H1 (cell line): Measurements from ENCODE around the gene ASS1. TPM values are rescaled to one million over a fixed set of nuclear protein-coding genes. Genes with fewer than 3 reads are reported as not detected.

Experiments used
- CTCF ChIA-PET: fragments of 300-600 bp; sonication (Branson Sonifier 250); formaldehyde crosslinking; loops from one replicate; lab custom pipeline; 2021; ENCODE audit not compliant: partially characterized antibody; lab: Charles Lee
- POLR2A ChIA-PET: fragments of 300-600 bp; sonication (Branson Sonifier 250); formaldehyde crosslinking; loops from one replicate; lab custom pipeline; 2021; ENCODE audit warnings: inconsistent platforms; ENCODE audit not compliant: partially characterized antibody; lab: Charles Lee
- DNase-seq, 2 experiments: peaks; one replicate each; pipeline versions ENCODE4 v3.0.0 to v3.0.0-alpha.2; 2010 to 2022; ENCODE audit warnings: low spot score in 2 of 2, low read depth in 1 of 2, mixed read lengths in 1 of 2
- FAIRE-seq: peaks from 2 replicates; lab custom pipeline; 2011; peaks lifted over from hg19 to GRCh38; lab: Jason Lieb, UNC
- H2AFZ ChIP-seq: 2 replicates; pipeline ENCODE4 v1.8.1; 2012; ENCODE audit warnings: low read length, inconsistent platforms
- H2AK5ac ChIP-seq: 2 replicates; pipeline ENCODE4 v1.6.1; 2013; ENCODE audit warnings: low read depth, low read length
- H2BK120ac ChIP-seq: replicated peaks from 2 replicates; pipeline ENCODE3; 2013; ENCODE audit warnings: low read depth, low read length, inconsistent platforms
- H2BK12ac ChIP-seq: 2 replicates; pipeline ENCODE4 v1.6.1; 2013; ENCODE audit warnings: low read depth, low read length
- H2BK15ac ChIP-seq: 2 replicates; pipeline ENCODE4 v1.6.1; 2013; ENCODE audit warnings: low read length
- H2BK20ac ChIP-seq: 2 replicates; pipeline ENCODE4 v1.6.1; 2013; ENCODE audit warnings: low read length
- H2BK5ac ChIP-seq: 2 replicates; pipeline ENCODE4 v1.6.1; 2013; ENCODE audit warnings: low read depth, low read length
- H3K14ac ChIP-seq: 2 replicates; pipeline ENCODE4 v1.6.1; 2013; ENCODE audit warnings: inconsistent platforms; ENCODE audit not compliant: insufficient read length
- H3K18ac ChIP-seq: 2 replicates; pipeline ENCODE4 v1.6.1; 2013; ENCODE audit warnings: low read length; ENCODE audit errors: extremely low read depth
- H3K23ac ChIP-seq: 2 replicates; pipeline ENCODE4 v1.6.1; 2013; ENCODE audit warnings: inconsistent platforms; ENCODE audit not compliant: insufficient read length
- H3K23me2 ChIP-seq: 2 replicates; pipeline ENCODE4 v1.6.1; 2013; ENCODE audit warnings: low read depth, low read length
- H3K27ac ChIP-seq: 2 replicates; pipeline ENCODE4 v1.6.1; 2011; ENCODE audit warnings: low read depth, low read length, inconsistent platforms
- H3K27me3 ChIP-seq, 4 experiments: replicated peaks in 1 of 4; 1 replicate in 1 of 4; 2 replicates in 3 of 4; pipeline versions ENCODE4 v1.6.1 to v1.8.1; 2011 to 2013; ENCODE audit warnings: low read length in 3 of 4, mild to moderate bottlenecking in 3 of 4, inconsistent platforms in 2 of 4, mixed read lengths in 2 of 4, moderate library complexity in 1 of 4; ENCODE audit not compliant: control insufficient read depth in 3 of 4, insufficient read depth in 3 of 4; ENCODE audit errors: extremely low read depth in 1 of 4
- H3K36me3 ChIP-seq, 4 experiments: 2 replicates each; pipeline versions ENCODE4 v1.6.1 to v1.8.1; 2011 to 2013; ENCODE audit warnings: mild to moderate bottlenecking in 4 of 4, low read length in 3 of 4, moderate library complexity in 2 of 4, control low read depth in 1 of 4, inconsistent platforms in 1 of 4; ENCODE audit not compliant: insufficient read depth in 4 of 4, control insufficient read depth in 2 of 4
- H3K4ac ChIP-seq: replicated peaks from 2 replicates; pipeline ENCODE3; 2013; ENCODE audit warnings: low read length, low read depth, mixed read lengths, inconsistent platforms; ENCODE audit not compliant: insufficient read length
- H3K4me1 ChIP-seq, 4 experiments: replicated peaks in 1 of 4; 1 replicate in 1 of 4; 2 replicates in 3 of 4; pipeline versions ENCODE4 v1.6.1 to v1.8.1; 2011 to 2013; ENCODE audit warnings: low read length in 3 of 4, inconsistent platforms in 2 of 4, mixed read lengths in 1 of 4; ENCODE audit not compliant: insufficient read depth in 4 of 4, control insufficient read depth in 3 of 4
- H3K4me2 ChIP-seq, 2 experiments: 2 replicates each; pipeline versions ENCODE4 v1.6.1 to v1.8.1; 2011 to 2013; ENCODE audit warnings: low read depth in 2 of 2, low read length in 2 of 2, control low read depth in 1 of 2, inconsistent platforms in 1 of 2, mild to moderate bottlenecking in 1 of 2; ENCODE audit not compliant: insufficient read depth in 1 of 2
- H3K4me3 ChIP-seq, 4 experiments: fragments of 200-600, 300-600 bp in 1 of 4; sonication (generic), shearing (Covaris generic), sonication (Bioruptor Twin) in 1 of 4; 2 replicates each; pipeline versions ENCODE4 v1.5.1 to v1.8.1; 2011 to 2016; ENCODE audit warnings: low read length in 4 of 4, low read depth in 3 of 4, control low read depth in 2 of 4, inconsistent platforms in 2 of 4, mild to moderate bottlenecking in 2 of 4, mixed read lengths in 1 of 4, moderate library complexity in 1 of 4; ENCODE audit not compliant: insufficient read depth in 2 of 4; ENCODE audit errors: extremely low read depth in 1 of 4
- H3K56ac ChIP-seq: replicated peaks from 2 replicates; pipeline ENCODE3; 2013; ENCODE audit warnings: low read depth, mild to moderate bottlenecking, mixed read lengths, low read length, inconsistent platforms; ENCODE audit not compliant: insufficient read length
- H3K79me1 ChIP-seq: 2 replicates; pipeline ENCODE4 v1.6.1; 2013; ENCODE audit warnings: low read depth, low read length, control low read depth
- H3K79me2 ChIP-seq, 2 experiments: 2 replicates each; pipeline versions ENCODE4 v1.6.1 to v1.8.1; 2012 to 2013; ENCODE audit warnings: low read length in 2 of 2, mild to moderate bottlenecking in 2 of 2, inconsistent platforms in 1 of 2; ENCODE audit not compliant: insufficient read depth in 2 of 2, control insufficient read depth in 1 of 2
- H3K9ac ChIP-seq, 4 experiments: replicated peaks in 1 of 4; 1 replicate in 1 of 4; 2 replicates in 3 of 4; pipeline versions ENCODE4 v1.6.1 to v1.8.1; 2011 to 2013; ENCODE audit warnings: low read depth in 3 of 4, low read length in 3 of 4, control low read depth in 2 of 4, mild to moderate bottlenecking in 2 of 4, moderate library complexity in 2 of 4, inconsistent platforms in 1 of 4; ENCODE audit errors: extremely low read depth in 1 of 4
- H3K9me3 ChIP-seq, 2 experiments: 2 replicates each; pipeline versions ENCODE4 v1.6.1 to v1.8.1; 2012 to 2013; ENCODE audit warnings: mild to moderate bottlenecking in 2 of 2, moderate library complexity in 2 of 2, control low read depth in 1 of 2, inconsistent platforms in 1 of 2, low read depth in 1 of 2, low read length in 1 of 2, mixed read lengths in 1 of 2; ENCODE audit not compliant: insufficient read depth in 2 of 2
- H4K20me1 ChIP-seq, 2 experiments: replicated peaks in 1 of 2; 2 replicates each; pipeline versions ENCODE3 to v1.8.1; 2011 to 2013; ENCODE audit warnings: inconsistent platforms in 2 of 2, low read length in 2 of 2, mild to moderate bottlenecking in 1 of 2; ENCODE audit not compliant: insufficient read depth in 2 of 2, control insufficient read depth in 1 of 2
- H4K5ac ChIP-seq: 2 replicates; pipeline ENCODE4 v1.6.1; 2013; ENCODE audit warnings: low read length, low read depth, mixed read lengths, inconsistent platforms; ENCODE audit not compliant: insufficient read length
- H4K8ac ChIP-seq: 2 replicates; pipeline ENCODE4 v1.8.0; 2013; ENCODE audit warnings: mild to moderate bottlenecking, moderate library complexity, low read length, inconsistent platforms; ENCODE audit not compliant: insufficient read depth; ENCODE audit errors: extremely low read depth
- H4K91ac ChIP-seq: replicated peaks from 2 replicates; pipeline ENCODE3; 2013; ENCODE audit warnings: low read length, mixed read lengths, inconsistent platforms; ENCODE audit not compliant: insufficient read length
- ATF3 ChIP-seq: IDR thresholded peaks from 2 replicates; pipeline ENCODE4 v1.6.1; 2011; ENCODE audit warnings: low read depth, mild to moderate bottlenecking, low read length; ENCODE audit not compliant: insufficient read depth
- CREB1 ChIP-seq: IDR thresholded peaks from 2 replicates; pipeline ENCODE4 v1.6.1; 2012; ENCODE audit warnings: inconsistent platforms
- GTF2F1 ChIP-seq: IDR thresholded peaks from 2 replicates; pipeline ENCODE4 v1.6.1; 2012; ENCODE audit warnings: low read depth, low read length, improper control_type of control experiment, borderline replicate concordance
- KDM1A ChIP-seq: fragments of 200-600, 300-600 bp; sonication (generic); IDR thresholded peaks from 2 replicates; pipeline ENCODE4 v1.7.1; 2016; ENCODE audit warnings: mild to moderate bottlenecking, low read length, borderline replicate concordance
- RBBP5 ChIP-seq: IDR thresholded peaks from 2 replicates; pipeline ENCODE4 v1.7.1; 2012; ENCODE audit warnings: low read depth, mild to moderate bottlenecking, inconsistent platforms, low read length, moderate library complexity, borderline replicate concordance
- SIX5 ChIP-seq: IDR thresholded peaks from 2 replicates; pipeline ENCODE4 v1.6.1; 2011; ENCODE audit warnings: mild to moderate bottlenecking, low read depth, low read length
- WGBS, 2 experiments: shearing (Covaris generic) in 1 of 2; methylation state at CpG; one replicate each; pipeline versions ENCODE4 v1.1.6 to v1.1.7; 2013 to 2015; ENCODE audit warnings: low lambda C conversion rate in 2 of 2, mixed read lengths in 2 of 2, inconsistent platforms in 1 of 2, low coverage in 1 of 2, missing lambda C conversion rate in 1 of 2; ENCODE audit not compliant: insufficient replicate concordance in 2 of 2, insufficient coverage in 1 of 2, insufficient read length in 1 of 2; ENCODE audit errors: extremely low coverage in 1 of 2, missing lambda C conversion rate in 1 of 2; 5-methylcytosine and 5-hydroxymethylcytosine counted together
- polyA plus RNA-seq, 7 experiments: library from polyadenylated mRNA; depleted of rRNA in 3 of 7; stranded (reverse) in 5 of 7; unstranded in 2 of 7; fragments of >200 nt in 5 of 7; fragments of 200-250 nt in 2 of 7; gene quantifications; 1 replicate in 5 of 7; 2 replicates in 1 of 7; 4 replicates in 1 of 7; pipeline versions ENCODE4 v1.2.1 to v1.2.3, GENCODE V29; 2011 to 2013; ENCODE audit warnings: missing spikeins in 2 of 7, mixed read lengths in 2 of 7
- total RNA-seq: library from RNA; stranded (reverse); fragmentation: NEBNext Ultra II Directional; extraction: Animal tissue kit (Norgen Biotek cat#: 25700); gene quantifications from 2 replicates; pipeline ENCODE4 v1.2.1, GENCODE V29; 2021
- TF ChIP-seq, protein P1 (sequence below): IDR thresholded peaks from 2 replicates; pipeline ENCODE4 v1.6.1; 2011; ENCODE audit warnings: low read length, improper control_type of control experiment

ASS1 gene
- total and polyA plus RNA-seq, 2 of the 8 experiments (the other 6 are each of a cell fraction or from before 2014, with no cell fraction given) = 108 to 296 TPM

DNA sequence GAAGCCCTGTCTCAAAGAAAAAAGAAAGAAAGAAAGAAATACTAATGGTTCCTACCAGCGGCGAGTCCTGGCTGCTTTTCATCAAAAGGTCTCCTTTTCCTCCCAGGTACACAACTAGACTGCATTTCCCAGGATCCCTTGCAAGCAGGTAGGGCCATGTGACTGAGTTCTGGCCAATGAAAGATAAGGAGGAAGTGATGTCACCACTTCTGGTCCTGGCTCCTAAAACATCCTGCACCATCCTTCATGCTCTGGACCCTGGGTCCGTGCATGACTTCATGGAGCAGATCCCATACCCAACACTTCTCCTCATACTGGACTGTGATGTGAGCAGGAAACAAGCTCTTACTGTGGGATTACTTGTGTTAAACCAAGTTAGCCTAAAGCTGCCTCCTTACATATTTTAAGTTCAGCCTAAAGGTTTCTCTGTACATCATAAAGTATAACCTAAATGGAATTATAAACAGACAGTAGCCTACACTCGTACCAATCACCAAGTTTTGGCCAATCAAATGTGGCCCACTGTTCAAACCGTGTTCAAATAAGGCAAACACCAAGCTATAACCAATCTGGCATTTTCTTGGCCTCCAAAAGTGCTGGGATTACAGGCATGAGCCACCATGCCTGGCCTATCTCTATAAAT, 104.5 kb downstream of the ASS1 start:
- H3K56ac ChIP-seq = no peak overlapping the region
- 91% methylated on average over 5 of the region's 5 CpGs; no CpG with 5 or more reads in 1 of the 2 experiments for WGBS, 2 experiments
- no peak overlapping the region for H2BK120ac ChIP-seq
- no peak overlapping the region for H2AFZ ChIP-seq
- no peaks in the 10 kb centered on the region for H4K20me1 ChIP-seq
- H3K23me2 ChIP-seq = no peaks in the 10 kb centered on the region
- no peak overlapping the region for H2BK12ac ChIP-seq
- H3K79me1 ChIP-seq = no peaks in the 10 kb centered on the region
- no peak overlapping the region for H3K27ac ChIP-seq
- no peak overlapping the region for H4K91ac ChIP-seq
- H4K5ac ChIP-seq = no peak overlapping the region
- POLR2A ChIA-PET = no interaction called here
- no peak overlapping the region for H3K4me2 ChIP-seq
- DNase-seq (no peak), FAIRE-seq (no peak)
- no peak for TF ChIP-seq RBBP5
- TF ChIP-seq CREB1 = peak; percentile 66
- peak; percentile 18; the same call in 1 of the 2 replicates for TF ChIP-seq SIX5
- TF ChIP-seq GTF2F1 = no peak
- peak; percentile 57; the same call in 1 of the 2 replicates for TF ChIP-seq ATF3
- TF ChIP-seq KDM1A = no peak
- TF ChIP-seq, protein P1, sequence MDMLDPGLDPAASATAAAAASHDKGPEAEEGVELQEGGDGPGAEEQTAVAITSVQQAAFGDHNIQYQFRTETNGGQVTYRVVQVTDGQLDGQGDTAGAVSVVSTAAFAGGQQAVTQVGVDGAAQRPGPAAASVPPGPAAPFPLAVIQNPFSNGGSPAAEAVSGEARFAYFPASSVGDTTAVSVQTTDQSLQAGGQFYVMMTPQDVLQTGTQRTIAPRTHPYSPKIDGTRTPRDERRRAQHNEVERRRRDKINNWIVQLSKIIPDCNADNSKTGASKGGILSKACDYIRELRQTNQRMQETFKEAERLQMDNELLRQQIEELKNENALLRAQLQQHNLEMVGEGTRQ = peak; percentile 81
- no peaks in the 10 kb centered on the region for H3K4me1 ChIP-seq
- H3K23ac ChIP-seq = no peak overlapping the region
- H2BK20ac ChIP-seq = no peak overlapping the region
- no peak overlapping the region for H3K4ac ChIP-seq
- H2AK5ac ChIP-seq = no peak overlapping the region
- H4K8ac ChIP-seq = no peak overlapping the region
- CTCF ChIA-PET = interaction anchor here (1.8 to 2.5 kb wide), 2 partner anchors 13 to 21 kb away, joined by 3 to 6 read pairs; no protein-coding TSS in a partner anchor
- no peak overlapping the region for H3K14ac ChIP-seq
- no peak overlapping the region for H2BK5ac ChIP-seq
- no peaks in the 10 kb centered on the region for H3K36me3 ChIP-seq
- H3K18ac ChIP-seq = no peak overlapping the region
- H3K27me3 ChIP-seq = no peaks in the 10 kb centered on the region
- H3K9ac ChIP-seq = no peak overlapping the region
- no peak overlapping the region for H3K4me3 ChIP-seq
- H3K79me2 ChIP-seq = no peaks in the 10 kb centered on the region
- peaks cover 9 to 10% of the 10 kb centered on the region in 2 experiments; a peak in 2 of 4 replicates for H3K9me3 ChIP-seq
- no peak overlapping the region for H2BK15ac ChIP-seq
